ENCODE measurements around the gene BRWD1.

- TF ChIP-seq, protein P1, sequence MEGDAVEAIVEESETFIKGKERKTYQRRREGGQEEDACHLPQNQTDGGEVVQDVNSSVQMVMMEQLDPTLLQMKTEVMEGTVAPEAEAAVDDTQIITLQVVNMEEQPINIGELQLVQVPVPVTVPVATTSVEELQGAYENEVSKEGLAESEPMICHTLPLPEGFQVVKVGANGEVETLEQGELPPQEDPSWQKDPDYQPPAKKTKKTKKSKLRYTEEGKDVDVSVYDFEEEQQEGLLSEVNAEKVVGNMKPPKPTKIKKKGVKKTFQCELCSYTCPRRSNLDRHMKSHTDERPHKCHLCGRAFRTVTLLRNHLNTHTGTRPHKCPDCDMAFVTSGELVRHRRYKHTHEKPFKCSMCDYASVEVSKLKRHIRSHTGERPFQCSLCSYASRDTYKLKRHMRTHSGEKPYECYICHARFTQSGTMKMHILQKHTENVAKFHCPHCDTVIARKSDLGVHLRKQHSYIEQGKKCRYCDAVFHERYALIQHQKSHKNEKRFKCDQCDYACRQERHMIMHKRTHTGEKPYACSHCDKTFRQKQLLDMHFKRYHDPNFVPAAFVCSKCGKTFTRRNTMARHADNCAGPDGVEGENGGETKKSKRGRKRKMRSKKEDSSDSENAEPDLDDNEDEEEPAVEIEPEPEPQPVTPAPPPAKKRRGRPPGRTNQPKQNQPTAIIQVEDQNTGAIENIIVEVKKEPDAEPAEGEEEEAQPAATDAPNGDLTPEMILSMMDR (IDR thresholded peaks at IDR 0.05 in 8 of 11, conservative IDR thresholded peaks at IDR 0.05 in 3 of 11): no peak
- no peak for TF ChIP-seq POLR2A (IDR thresholded peaks at IDR 0.05)
Observed at GRCh38 chr21:39148975-39149374, 164.5 kb downstream of the BRWD1 start.
